H1 (cell line): ENCODE results near the gene AMH. TPM values are rescaled to one million over a fixed set of nuclear protein-coding genes. Genes with fewer than 3 reads are reported as not detected.

Experiments used
- CTCF ChIA-PET: fragments of 300-600 bp; sonication (Branson Sonifier 250); formaldehyde crosslinking; loops from one replicate; lab custom pipeline; 2021; ENCODE audit not compliant: partially characterized antibody; lab: Charles Lee
- POLR2A ChIA-PET: fragments of 300-600 bp; sonication (Branson Sonifier 250); formaldehyde crosslinking; loops from one replicate; lab custom pipeline; 2021; ENCODE audit warnings: inconsistent platforms; ENCODE audit not compliant: partially characterized antibody; lab: Charles Lee
- DNase-seq, 2 experiments: peaks; one replicate each; pipeline versions ENCODE4 v3.0.0 to v3.0.0-alpha.2; 2010 to 2022; ENCODE audit warnings: low spot score in 2 of 2, low read depth in 1 of 2, mixed read lengths in 1 of 2
- FAIRE-seq: peaks from 2 replicates; lab custom pipeline; 2011; peaks lifted over from hg19 to GRCh38; lab: Jason Lieb, UNC
- H2AFZ ChIP-seq: 2 replicates; pipeline ENCODE4 v1.8.1; 2012; ENCODE audit warnings: low read length, inconsistent platforms
- H2AK5ac ChIP-seq: 2 replicates; pipeline ENCODE4 v1.6.1; 2013; ENCODE audit warnings: low read depth, low read length
- H2BK120ac ChIP-seq: replicated peaks from 2 replicates; pipeline ENCODE3; 2013; ENCODE audit warnings: low read depth, low read length, inconsistent platforms
- H2BK12ac ChIP-seq: 2 replicates; pipeline ENCODE4 v1.6.1; 2013; ENCODE audit warnings: low read depth, low read length
- H2BK15ac ChIP-seq: 2 replicates; pipeline ENCODE4 v1.6.1; 2013; ENCODE audit warnings: low read length
- H2BK20ac ChIP-seq: 2 replicates; pipeline ENCODE4 v1.6.1; 2013; ENCODE audit warnings: low read length
- H2BK5ac ChIP-seq: 2 replicates; pipeline ENCODE4 v1.6.1; 2013; ENCODE audit warnings: low read depth, low read length
- H3K14ac ChIP-seq: 2 replicates; pipeline ENCODE4 v1.6.1; 2013; ENCODE audit warnings: inconsistent platforms; ENCODE audit not compliant: insufficient read length
- H3K18ac ChIP-seq: 2 replicates; pipeline ENCODE4 v1.6.1; 2013; ENCODE audit warnings: low read length; ENCODE audit errors: extremely low read depth
- H3K23ac ChIP-seq: 2 replicates; pipeline ENCODE4 v1.6.1; 2013; ENCODE audit warnings: inconsistent platforms; ENCODE audit not compliant: insufficient read length
- H3K23me2 ChIP-seq: 2 replicates; pipeline ENCODE4 v1.6.1; 2013; ENCODE audit warnings: low read depth, low read length
- H3K27ac ChIP-seq: 2 replicates; pipeline ENCODE4 v1.6.1; 2011; ENCODE audit warnings: low read depth, low read length, inconsistent platforms
- H3K27me3 ChIP-seq, 4 experiments: replicated peaks in 1 of 4; 1 replicate in 1 of 4; 2 replicates in 3 of 4; pipeline versions ENCODE4 v1.6.1 to v1.8.1; 2011 to 2013; ENCODE audit warnings: low read length in 3 of 4, mild to moderate bottlenecking in 3 of 4, inconsistent platforms in 2 of 4, mixed read lengths in 2 of 4, moderate library complexity in 1 of 4; ENCODE audit not compliant: control insufficient read depth in 3 of 4, insufficient read depth in 3 of 4; ENCODE audit errors: extremely low read depth in 1 of 4
- H3K36me3 ChIP-seq, 4 experiments: 2 replicates each; pipeline versions ENCODE4 v1.6.1 to v1.8.1; 2011 to 2013; ENCODE audit warnings: mild to moderate bottlenecking in 4 of 4, low read length in 3 of 4, moderate library complexity in 2 of 4, control low read depth in 1 of 4, inconsistent platforms in 1 of 4; ENCODE audit not compliant: insufficient read depth in 4 of 4, control insufficient read depth in 2 of 4
- H3K4ac ChIP-seq: replicated peaks from 2 replicates; pipeline ENCODE3; 2013; ENCODE audit warnings: low read length, low read depth, mixed read lengths, inconsistent platforms; ENCODE audit not compliant: insufficient read length
- H3K4me1 ChIP-seq, 4 experiments: replicated peaks in 1 of 4; 1 replicate in 1 of 4; 2 replicates in 3 of 4; pipeline versions ENCODE4 v1.6.1 to v1.8.1; 2011 to 2013; ENCODE audit warnings: low read length in 3 of 4, inconsistent platforms in 2 of 4, mixed read lengths in 1 of 4; ENCODE audit not compliant: insufficient read depth in 4 of 4, control insufficient read depth in 3 of 4
- H3K4me2 ChIP-seq, 2 experiments: 2 replicates each; pipeline versions ENCODE4 v1.6.1 to v1.8.1; 2011 to 2013; ENCODE audit warnings: low read depth in 2 of 2, low read length in 2 of 2, control low read depth in 1 of 2, inconsistent platforms in 1 of 2, mild to moderate bottlenecking in 1 of 2; ENCODE audit not compliant: insufficient read depth in 1 of 2
- H3K4me3 ChIP-seq, 4 experiments: fragments of 200-600, 300-600 bp in 1 of 4; sonication (generic), shearing (Covaris generic), sonication (Bioruptor Twin) in 1 of 4; 2 replicates each; pipeline versions ENCODE4 v1.5.1 to v1.8.1; 2011 to 2016; ENCODE audit warnings: low read length in 4 of 4, low read depth in 3 of 4, control low read depth in 2 of 4, inconsistent platforms in 2 of 4, mild to moderate bottlenecking in 2 of 4, mixed read lengths in 1 of 4, moderate library complexity in 1 of 4; ENCODE audit not compliant: insufficient read depth in 2 of 4; ENCODE audit errors: extremely low read depth in 1 of 4
- H3K56ac ChIP-seq: replicated peaks from 2 replicates; pipeline ENCODE3; 2013; ENCODE audit warnings: low read depth, mild to moderate bottlenecking, mixed read lengths, low read length, inconsistent platforms; ENCODE audit not compliant: insufficient read length
- H3K79me1 ChIP-seq: 2 replicates; pipeline ENCODE4 v1.6.1; 2013; ENCODE audit warnings: low read depth, low read length, control low read depth
- H3K79me2 ChIP-seq, 2 experiments: 2 replicates each; pipeline versions ENCODE4 v1.6.1 to v1.8.1; 2012 to 2013; ENCODE audit warnings: low read length in 2 of 2, mild to moderate bottlenecking in 2 of 2, inconsistent platforms in 1 of 2; ENCODE audit not compliant: insufficient read depth in 2 of 2, control insufficient read depth in 1 of 2
- H3K9ac ChIP-seq, 4 experiments: replicated peaks in 1 of 4; 1 replicate in 1 of 4; 2 replicates in 3 of 4; pipeline versions ENCODE4 v1.6.1 to v1.8.1; 2011 to 2013; ENCODE audit warnings: low read depth in 3 of 4, low read length in 3 of 4, control low read depth in 2 of 4, mild to moderate bottlenecking in 2 of 4, moderate library complexity in 2 of 4, inconsistent platforms in 1 of 4; ENCODE audit errors: extremely low read depth in 1 of 4
- H3K9me3 ChIP-seq, 2 experiments: 2 replicates each; pipeline versions ENCODE4 v1.6.1 to v1.8.1; 2012 to 2013; ENCODE audit warnings: mild to moderate bottlenecking in 2 of 2, moderate library complexity in 2 of 2, control low read depth in 1 of 2, inconsistent platforms in 1 of 2, low read depth in 1 of 2, low read length in 1 of 2, mixed read lengths in 1 of 2; ENCODE audit not compliant: insufficient read depth in 2 of 2
- H4K20me1 ChIP-seq, 2 experiments: replicated peaks in 1 of 2; 2 replicates each; pipeline versions ENCODE3 to v1.8.1; 2011 to 2013; ENCODE audit warnings: inconsistent platforms in 2 of 2, low read length in 2 of 2, mild to moderate bottlenecking in 1 of 2; ENCODE audit not compliant: insufficient read depth in 2 of 2, control insufficient read depth in 1 of 2
- H4K5ac ChIP-seq: 2 replicates; pipeline ENCODE4 v1.6.1; 2013; ENCODE audit warnings: low read length, low read depth, mixed read lengths, inconsistent platforms; ENCODE audit not compliant: insufficient read length
- H4K8ac ChIP-seq: 2 replicates; pipeline ENCODE4 v1.8.0; 2013; ENCODE audit warnings: mild to moderate bottlenecking, moderate library complexity, low read length, inconsistent platforms; ENCODE audit not compliant: insufficient read depth; ENCODE audit errors: extremely low read depth
- H4K91ac ChIP-seq: replicated peaks from 2 replicates; pipeline ENCODE3; 2013; ENCODE audit warnings: low read length, mixed read lengths, inconsistent platforms; ENCODE audit not compliant: insufficient read length
- ASH2L ChIP-seq: fragments of 200-600, 300-600 bp; sonication (generic); IDR thresholded peaks from one replicate; pipeline ENCODE4 v1.7.1; 2017; ENCODE audit warnings: low read length
- BRCA1 ChIP-seq: IDR thresholded peaks from 2 replicates; pipeline ENCODE4 v1.6.1; 2012; ENCODE audit warnings: low read depth, low read length, improper control_type of control experiment
- EGR1 ChIP-seq: IDR thresholded peaks from 2 replicates; pipeline ENCODE4 v1.6.1; 2011; ENCODE audit warnings: low read depth, low read length, borderline replicate concordance
- KDM4A ChIP-seq: IDR thresholded peaks from one replicate; pipeline ENCODE4 v1.7.1; 2012; ENCODE audit warnings: low read depth, mild to moderate bottlenecking, moderate library complexity, low read length, inconsistent platforms; ENCODE audit not compliant: severe bottlenecking
- RBBP5 ChIP-seq: IDR thresholded peaks from 2 replicates; pipeline ENCODE4 v1.7.1; 2012; ENCODE audit warnings: low read depth, mild to moderate bottlenecking, inconsistent platforms, low read length, moderate library complexity, borderline replicate concordance
- SIRT6 ChIP-seq: IDR thresholded peaks from one replicate; pipeline ENCODE4 v1.7.1; 2012; ENCODE audit warnings: low read length, inconsistent platforms
- WGBS, 2 experiments: shearing (Covaris generic) in 1 of 2; methylation state at CpG; one replicate each; pipeline versions ENCODE4 v1.1.6 to v1.1.7; 2013 to 2015; ENCODE audit warnings: low lambda C conversion rate in 2 of 2, mixed read lengths in 2 of 2, inconsistent platforms in 1 of 2, low coverage in 1 of 2, missing lambda C conversion rate in 1 of 2; ENCODE audit not compliant: insufficient replicate concordance in 2 of 2, insufficient coverage in 1 of 2, insufficient read length in 1 of 2; ENCODE audit errors: extremely low coverage in 1 of 2, missing lambda C conversion rate in 1 of 2; 5-methylcytosine and 5-hydroxymethylcytosine counted together
- polyA plus RNA-seq, 7 experiments: library from polyadenylated mRNA; depleted of rRNA in 3 of 7; stranded (reverse) in 5 of 7; unstranded in 2 of 7; fragments of >200 nt in 5 of 7; fragments of 200-250 nt in 2 of 7; gene quantifications; 1 replicate in 5 of 7; 2 replicates in 1 of 7; 4 replicates in 1 of 7; pipeline versions ENCODE4 v1.2.1 to v1.2.3, GENCODE V29; 2011 to 2013; ENCODE audit warnings: missing spikeins in 2 of 7, mixed read lengths in 2 of 7
- total RNA-seq: library from RNA; stranded (reverse); fragmentation: NEBNext Ultra II Directional; extraction: Animal tissue kit (Norgen Biotek cat#: 25700); gene quantifications from 2 replicates; pipeline ENCODE4 v1.2.1, GENCODE V29; 2021

The AMH gene
- total and polyA plus RNA-seq, 2 of the 8 experiments (the other 6 are each of a cell fraction or from before 2014, with no cell fraction given), result 10.5 to 15.4 TPM

GRCh38 chr19:2268861-2269243 is 19.7 kb downstream of the AMH start:
- H3K79me2 ChIP-seq, result peaks cover 20 to 34% of the 10 kb centered on the region in 2 experiments; a peak in 3 of 4 replicates
- H4K91ac ChIP-seq, result no peak overlapping the region
- peaks cover 5% of the 10 kb centered on the region; the same call in 1 of the 2 replicates for H3K23me2 ChIP-seq
- no peaks in the 10 kb centered on the region for H3K9me3 ChIP-seq
- no peak overlapping the region for H2BK15ac ChIP-seq
- FAIRE-seq, result no peak
- no peaks in the 10 kb centered on the region for H3K79me1 ChIP-seq
- no peak overlapping the region; the same call in 1 of the 2 replicates for H4K8ac ChIP-seq
- H3K18ac ChIP-seq, result peak overlapping the region; percentile 87
- H3K27ac ChIP-seq, result no peak overlapping the region
- DNase-seq, result no peak
- no peak overlapping the region for H3K14ac ChIP-seq
- peaks cover 0 to 20% (median 7%) of the 10 kb centered on the region in 4 experiments; a peak in 5 of 7 replicates for H3K4me1 ChIP-seq
- peak overlapping the region; percentile 71; the same call in 1 of the 2 replicates for H2BK5ac ChIP-seq
- TF ChIP-seq RBBP5 (peak; percentile 3; the same call in 1 of the 2 replicates), SIRT6 (no peak), BRCA1 (no peak), KDM4A (peak; percentile 60), EGR1 (peak; percentile 89), ASH2L (peak; percentile 13)
- H2BK20ac ChIP-seq, result no peak overlapping the region
- H3K27me3 ChIP-seq, result no peaks in the 10 kb centered on the region
- ChIA-PET POLR2A (interaction anchor here (1.4 to 23.4 kb wide), 6 partner anchors 14 to 85 kb away, joined by 6 to 330 read pairs (median 16); partner anchors contain the start of genes AMH, JSRP1 and SF3A2), CTCF (no interaction called here)
- H3K9ac ChIP-seq, result peak overlapping the region in 1 of 4 experiments; percentile 72; a peak in 3 of 7 replicates
- peak overlapping the region; percentile 94 for H2BK120ac ChIP-seq
- no peak overlapping the region for H4K5ac ChIP-seq
- H2BK12ac ChIP-seq, result no peak overlapping the region
- peaks cover 17 to 21% of the 10 kb centered on the region in 2 experiments for H4K20me1 ChIP-seq
- H2AK5ac ChIP-seq, result no peak overlapping the region
- H3K4me3 ChIP-seq, result peak overlapping the region; percentile 68 to 100 (median 94)
- peak overlapping the region; percentile 38 to 63; a peak in 2 of 4 replicates for H3K4me2 ChIP-seq
- WGBS, 2 experiments, result 7% methylated on average over 16 of the region's 19 CpGs; no CpG with 5 or more reads in 1 of the 2 experiments
- no peak overlapping the region for H3K56ac ChIP-seq
- no peak overlapping the region for H3K23ac ChIP-seq
- H3K4ac ChIP-seq, result no peak overlapping the region
- no peak overlapping the region for H2AFZ ChIP-seq
- peaks cover 3 to 23% (median 9%) of the 10 kb centered on the region in 4 experiments; a peak in 5 of 8 replicates for H3K36me3 ChIP-seq
